Transverse colon (tissue), 4 donors: ENCODE measurements around the gene NCK1. TPM values are rescaled to one million over a fixed set of nuclear protein-coding genes. Genes with fewer than 3 reads are reported as not detected.
A peak's percentile ranks its signal among the peaks of the same experiment; 100 is the strongest.

Experiments used
- DNase-seq: peaks from one replicate; pipeline ENCODE4 v3.0.0-alpha.2; 2019
- H3K27ac ChIP-seq, 4 donors: fragments of 200-600 bp; sonication (generic); 2 replicates each; pipeline ENCODE4 v1.5.1; 2016 to 2018; ENCODE audit warnings: inconsistent platforms in 4 of 4
- H3K27me3 ChIP-seq: fragments of 200-600 bp; sonication (generic); 2 replicates; pipeline ENCODE4 v1.5.1; 2017; ENCODE audit warnings: inconsistent platforms
- H3K36me3 ChIP-seq, 4 donors: fragments of 200-600 bp; sonication (generic); 2 replicates each; pipeline ENCODE4 v1.5.1; 2017 to 2019; ENCODE audit warnings: inconsistent platforms in 4 of 4
- H3K4me1 ChIP-seq, 4 donors: fragments of 200-600 bp; sonication (generic); 2 replicates each; pipeline ENCODE4 v1.5.1; 2017 to 2020; ENCODE audit warnings: inconsistent platforms in 4 of 4
- H3K4me3 ChIP-seq, 4 donors: fragments of 200-600 bp; sonication (generic); 1 replicate in 1 of 4; 2 replicates in 3 of 4; pipeline versions ENCODE4 v1.5.1 to v1.6.1; 2017 to 2019; ENCODE audit warnings: inconsistent platforms in 4 of 4
- H3K9me3 ChIP-seq, 2 donors: fragments of 200-600 bp; sonication (generic); 2 replicates each; pipeline ENCODE4 v1.5.1; 2017 to 2019; ENCODE audit warnings: inconsistent platforms in 2 of 2
- EP300 ChIP-seq: sonication (generic); formaldehyde crosslinking; IDR thresholded peaks from one replicate; pipeline ENCODE4 v1.6.1; 2017; ENCODE audit warnings: antibody characterized with exemption, low read depth
- POLR2A ChIP-seq: fragments of 450-650 bp; IDR thresholded peaks from one replicate; pipeline ENCODE4 v1.6.1; 2016; ENCODE audit warnings: antibody characterized with exemption, mild to moderate bottlenecking, moderate library complexity
- POLR2AphosphoS5 ChIP-seq, 3 donors: sonication (generic); formaldehyde crosslinking; IDR thresholded peaks; one replicate each; pipeline ENCODE4 v1.6.1; 2016; ENCODE audit warnings: antibody characterized with exemption in 3 of 3
- WGBS, 2 donors: methylation state at CpG; one replicate each; pipeline ENCODE4 v1.1.5; 2018; ENCODE audit warnings: low coverage in 1 of 2; 5-methylcytosine and 5-hydroxymethylcytosine counted together
- in situ Hi-C, 4 donors: fragments of 200-750 bp; cut with MboI; loops; one replicate each; pipeline versions ENCODE4 v1.15.0 to v1.15.1; 2017; ENCODE audit warnings: low sequenced_read_pairs in 3 of 4, low pct_ligation_motif_present in 1 of 4, low pct_unique_long_range_greater_than_20kb in 1 of 4
- intact Hi-C: fragments of 100-400 bp; cut with DNase I; formaldehyde crosslinking; loops from one replicate; pipeline ENCODE4 v1.15.1; 2023; ENCODE audit warnings: low total_unique reads
- total RNA-seq, 4 donors: library from RNA; depleted of rRNA; stranded (reverse); fragments of >200 nt; gene quantifications; one replicate each; pipeline ENCODE4 v1.1.0, GENCODE V29; 2016
- TF ChIP-seq, protein P1 (sequence below), 5 experiments: fragments of 200-600 bp in 3 of 5; fragments of 450-650 bp in 2 of 5; sonication (generic) in 3 of 5; IDR thresholded peaks; 1 replicate in 2 of 5; 2 replicates in 3 of 5; pipeline ENCODE4 v1.5.1; 2016 to 2017; ENCODE audit warnings: antibody characterized with exemption in 5 of 5, inconsistent platforms in 3 of 5, mild to moderate bottlenecking in 2 of 5, moderate library complexity in 1 of 5

The NCK1 gene
- total RNA-seq, 4 donors from 2014 or later, result 0.80 to 71.4 (median 45.2) TPM

DNA sequence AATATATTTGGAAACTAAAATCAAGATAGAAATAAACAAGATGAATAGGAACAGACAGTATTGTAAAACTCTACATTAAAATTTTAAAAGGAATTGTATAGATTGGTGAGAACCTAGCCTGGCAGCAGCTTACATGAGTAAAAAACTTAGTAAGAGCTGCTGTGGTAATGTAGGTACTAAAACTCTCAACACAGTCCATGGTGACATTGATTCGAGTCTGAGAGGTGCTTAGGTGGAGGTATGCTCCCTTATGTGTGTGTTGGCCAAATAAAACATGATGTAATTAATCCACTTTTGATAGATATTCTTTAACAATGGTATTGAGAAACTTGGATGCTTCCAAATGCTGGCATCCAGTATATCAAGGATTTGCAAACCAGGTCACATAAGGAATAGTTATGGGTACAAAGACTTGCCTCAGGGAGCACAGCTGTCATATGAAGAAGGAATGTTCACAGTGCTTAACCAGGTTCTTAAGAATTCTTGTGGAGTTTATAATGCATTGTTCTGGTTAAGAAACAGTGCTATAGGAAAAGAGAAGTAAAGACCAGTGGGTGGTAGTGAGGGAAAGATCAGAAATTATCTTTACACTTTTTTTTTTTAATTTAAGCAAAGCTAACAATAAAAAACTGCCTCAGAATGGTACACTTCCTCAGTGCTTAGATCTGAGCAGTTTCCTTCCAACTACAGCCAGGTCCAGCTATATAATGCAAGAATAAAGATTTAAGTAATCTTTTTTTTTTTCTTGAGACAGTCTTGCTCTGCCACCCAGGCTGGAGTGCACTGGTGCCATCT, 71.2 kb downstream of the NCK1 start:
- Histone ChIP-seq H3K36me3 (peaks cover 0 to 15% (median 0%) of the 10 kb centered on the region in 4 donors), H3K27ac (peak overlapping the region in 2 of 4 donors; percentile 68 to 73), H3K4me3 (no peak overlapping the region), H3K4me1 (peaks cover 12 to 58% (median 36%) of the 10 kb centered on the region in 4 donors), H3K9me3 (no peaks in the 10 kb centered on the region), H3K27me3 (no peaks in the 10 kb centered on the region)
- TF ChIP-seq POLR2A (no peak), EP300 (no peak), POLR2AphosphoS5 (IDR thresholded peaks at IDR 0.05) (no peak)
- TF ChIP-seq, protein P1, sequence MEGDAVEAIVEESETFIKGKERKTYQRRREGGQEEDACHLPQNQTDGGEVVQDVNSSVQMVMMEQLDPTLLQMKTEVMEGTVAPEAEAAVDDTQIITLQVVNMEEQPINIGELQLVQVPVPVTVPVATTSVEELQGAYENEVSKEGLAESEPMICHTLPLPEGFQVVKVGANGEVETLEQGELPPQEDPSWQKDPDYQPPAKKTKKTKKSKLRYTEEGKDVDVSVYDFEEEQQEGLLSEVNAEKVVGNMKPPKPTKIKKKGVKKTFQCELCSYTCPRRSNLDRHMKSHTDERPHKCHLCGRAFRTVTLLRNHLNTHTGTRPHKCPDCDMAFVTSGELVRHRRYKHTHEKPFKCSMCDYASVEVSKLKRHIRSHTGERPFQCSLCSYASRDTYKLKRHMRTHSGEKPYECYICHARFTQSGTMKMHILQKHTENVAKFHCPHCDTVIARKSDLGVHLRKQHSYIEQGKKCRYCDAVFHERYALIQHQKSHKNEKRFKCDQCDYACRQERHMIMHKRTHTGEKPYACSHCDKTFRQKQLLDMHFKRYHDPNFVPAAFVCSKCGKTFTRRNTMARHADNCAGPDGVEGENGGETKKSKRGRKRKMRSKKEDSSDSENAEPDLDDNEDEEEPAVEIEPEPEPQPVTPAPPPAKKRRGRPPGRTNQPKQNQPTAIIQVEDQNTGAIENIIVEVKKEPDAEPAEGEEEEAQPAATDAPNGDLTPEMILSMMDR (IDR thresholded peaks at IDR 0.05), result no peak
- in situ Hi-C loops (no loop called here), intact Hi-C loops (no loop called here)
- DNase-seq, result no peak
- WGBS, 2 donors, result 63 to 77% methylated on average over 1 of the region's 1 CpG

GRCh38 chr3:136937175-136937574, 75.2 kb downstream of the NCK1 start:
- intact Hi-C loops (no loop called here), in situ Hi-C loops (no loop called here)
- H3K27me3 ChIP-seq, result no peaks in the 10 kb centered on the region
- no peak for TF ChIP-seq POLR2AphosphoS5 (IDR thresholded peaks at IDR 0.05)
- TF ChIP-seq, protein P1 (IDR thresholded peaks at IDR 0.05), result no peak
- TF ChIP-seq POLR2A, result no peak
- no peak for TF ChIP-seq EP300
- H3K9me3 ChIP-seq, result no peaks in the 10 kb centered on the region
- peaks cover 2 to 48% (median 21%) of the 10 kb centered on the region in 4 donors for H3K4me1 ChIP-seq
- H3K27ac ChIP-seq, result no peak overlapping the region
- H3K4me3 ChIP-seq, result no peak overlapping the region
- no peak for DNase-seq
- peaks cover 0 to 10% (median 0%) of the 10 kb centered on the region in 4 donors for H3K36me3 ChIP-seq
- 100% methylated on average over 1 of the region's 1 CpG for WGBS, 2 donors

GRCh38 chr3:136937851-136938250, 75.8 kb downstream of the NCK1 start:
- no peak overlapping the region for H3K4me3 ChIP-seq
- TF ChIP-seq POLR2AphosphoS5 (IDR thresholded peaks at IDR 0.05), result no peak
- no peak for TF ChIP-seq POLR2A
- TF ChIP-seq, protein P1 (IDR thresholded peaks at IDR 0.05), result no peak
- TF ChIP-seq EP300, result no peak
- H3K27me3 ChIP-seq, result no peaks in the 10 kb centered on the region
- no peak overlapping the region for H3K27ac ChIP-seq
- peaks cover 0 to 47% (median 22%) of the 10 kb centered on the region in 4 donors for H3K4me1 ChIP-seq
- WGBS, 2 donors, result 24 to 33% methylated on average over 1 to 2 of the region's 2 CpGs
- intact Hi-C loops (no loop called here), in situ Hi-C loops (no loop called here)
- H3K36me3 ChIP-seq, result peaks cover 0 to 10% (median 0%) of the 10 kb centered on the region in 4 donors
- no peak for DNase-seq
- no peaks in the 10 kb centered on the region for H3K9me3 ChIP-seq

- TF ChIP-seq, protein P1 (IDR thresholded peaks at IDR 0.05), result no peak
- no peak for TF ChIP-seq POLR2A
- no peak for TF ChIP-seq POLR2AphosphoS5 (IDR thresholded peaks at IDR 0.05)
- no peak for TF ChIP-seq EP300
- intact Hi-C loops (no loop called here), in situ Hi-C loops (no loop called here)
- peaks cover 0 to 47% (median 22%) of the 10 kb centered on the region in 4 donors for H3K4me1 ChIP-seq
- no peak overlapping the region for H3K4me3 ChIP-seq
- H3K27ac ChIP-seq, result no peak overlapping the region
- DNase-seq, result no peak
- H3K27me3 ChIP-seq, result no peaks in the 10 kb centered on the region
- peaks cover 0 to 10% (median 0%) of the 10 kb centered on the region in 4 donors for H3K36me3 ChIP-seq
- no peaks in the 10 kb centered on the region for H3K9me3 ChIP-seq
These were observed 76.3 kb downstream of the NCK1 start for GRCh38 chr3:136938334-136938733.
